HEK293 (cell line): ENCODE results near the gene SLC25A1.
A peak's percentile ranks its signal among the peaks of the same experiment; 100 is the strongest.

Experiments used
- CTCF ChIA-PET: fragments of 350-600 bp; formaldehyde crosslinking; extraction: SDS; loops from one replicate; lab custom pipeline; 2021; ENCODE audit warnings: antibody characterized with exemption; lab: Yijun Ruan, JAX
- POLR2A ChIA-PET: fragments of 300-600 bp; formaldehyde crosslinking; extraction: SDS; loops from one replicate; lab custom pipeline; 2020; ENCODE audit warnings: antibody characterized with exemption, inconsistent platforms; lab: Yijun Ruan, JAX
- H3K27ac ChIP-seq: fragments of 200-500 bp; sonication (Bioruptor generic); 2 replicates; pipeline ENCODE4 v1.5.1; 2014; ENCODE audit warnings: low read depth, low read length, control low read depth, inconsistent platforms; ENCODE audit errors: extremely low read depth
- H3K36me3 ChIP-seq, 2 experiments: fragments of 200-500 bp in 1 of 2; sonication (Bioruptor generic) in 1 of 2; 1 replicate in 1 of 2; 2 replicates in 1 of 2; pipeline ENCODE4 v1.5.1; 2014 to 2017; ENCODE audit warnings: inconsistent platforms in 2 of 2, low read length in 2 of 2; ENCODE audit not compliant: control insufficient read depth in 2 of 2, insufficient read depth in 1 of 2
- H3K4me1 ChIP-seq: fragments of 200-500 bp; sonication (Bioruptor generic); 2 replicates; pipeline ENCODE4 v1.5.1; 2014; ENCODE audit warnings: mild to moderate bottlenecking, low read length, inconsistent platforms; ENCODE audit not compliant: control insufficient read depth, insufficient read depth
- H3K4me3 ChIP-seq: 2 replicates; pipeline ENCODE4 v1.5.1; 2011; ENCODE audit warnings: low read depth, mild to moderate bottlenecking, control low read depth, low read length, moderate library complexity
- H3K9me3 ChIP-seq: fragments of 200-500 bp; sonication (Bioruptor generic); 2 replicates; pipeline ENCODE4 v1.5.1; 2014; ENCODE audit warnings: low read depth, low read length, inconsistent platforms; ENCODE audit not compliant: control insufficient read depth, insufficient read depth
- HOXA7 ChIP-seq: sonication (generic); formaldehyde crosslinking; IDR thresholded peaks from 2 replicates; pipeline ENCODE4 v1.8.1; 2022; ENCODE audit warnings: missing genetic modification reagents, borderline replicate concordance
- KLF7 ChIP-seq: fragments of 450-650 bp; formaldehyde crosslinking; IDR thresholded peaks from 2 replicates; pipeline ENCODE4 v1.5.1; 2016; ENCODE audit warnings: missing biosample characterization, missing genetic modification characterization, borderline replicate concordance
- KLF9 ChIP-seq: fragments of 450-650 bp; formaldehyde crosslinking; IDR thresholded peaks from 2 replicates; pipeline ENCODE4 v1.5.1; 2016; ENCODE audit warnings: missing biosample characterization, missing genetic modification characterization, low read depth
- PRDM1 ChIP-seq: fragments of 450-650 bp; formaldehyde crosslinking; IDR thresholded peaks from 2 replicates; pipeline ENCODE4; 2016; ENCODE audit warnings: missing biosample characterization, missing genetic modification characterization
- SP2 ChIP-seq: fragments of 450-650 bp; formaldehyde crosslinking; IDR thresholded peaks from 2 replicates; pipeline ENCODE4 v1.5.1; 2016; ENCODE audit warnings: missing biosample characterization, missing genetic modification characterization
- SP3 ChIP-seq: fragments of 450-650 bp; formaldehyde crosslinking; IDR thresholded peaks from 2 replicates; pipeline ENCODE4 v1.5.1; 2016; ENCODE audit warnings: missing biosample characterization, missing genetic modification characterization
- YY1 ChIP-seq: fragments of 450-650 bp; formaldehyde crosslinking; IDR thresholded peaks from 2 replicates; pipeline ENCODE4 v1.5.1; 2018; ENCODE audit warnings: missing biosample characterization, missing genetic modification characterization
- ZBTB10 ChIP-seq: fragments of 450-650 bp; formaldehyde crosslinking; IDR thresholded peaks from 2 replicates; pipeline ENCODE4 v1.5.1; 2016; ENCODE audit warnings: missing biosample characterization, missing genetic modification characterization
- ZFP69B ChIP-seq: fragments of 450-650 bp; formaldehyde crosslinking; IDR thresholded peaks from 2 replicates; pipeline ENCODE4 v1.5.1; 2016; ENCODE audit warnings: missing biosample characterization, missing genetic modification characterization
- ZNF169 ChIP-seq: fragments of 450-650 bp; formaldehyde crosslinking; IDR thresholded peaks from 2 replicates; pipeline ENCODE4 v1.5.1; 2016; ENCODE audit warnings: missing biosample characterization, missing genetic modification characterization
- ZNF366 ChIP-seq: fragments of 450-650 bp; formaldehyde crosslinking; conservative IDR thresholded peaks from 2 replicates; pipeline ENCODE4 v1.5.1; 2016; ENCODE audit warnings: missing biosample characterization, missing genetic modification characterization
- ZNF433 ChIP-seq: fragments of 450-650 bp; formaldehyde crosslinking; IDR thresholded peaks from 2 replicates; pipeline ENCODE4 v1.5.1; 2016; ENCODE audit warnings: missing biosample characterization, missing genetic modification characterization, low read depth
- ZNF514 ChIP-seq: fragments of 450-650 bp; formaldehyde crosslinking; IDR thresholded peaks from 2 replicates; pipeline ENCODE4 v1.5.1; 2016; ENCODE audit warnings: missing biosample characterization, missing genetic modification characterization
- ZNF624 ChIP-seq: fragments of 450-650 bp; formaldehyde crosslinking; IDR thresholded peaks from 2 replicates; pipeline ENCODE4 v1.5.1; 2017; ENCODE audit warnings: missing biosample characterization, missing genetic modification characterization
- ZNF660 ChIP-seq: fragments of 450-650 bp; IDR thresholded peaks from 2 replicates; pipeline ENCODE4 v1.5.1; 2018; ENCODE audit warnings: missing biosample characterization, mild to moderate bottlenecking, missing genetic modification characterization
- ZNF704 ChIP-seq: fragments of 450-650 bp; formaldehyde crosslinking; IDR thresholded peaks from 2 replicates; pipeline ENCODE4 v1.5.1; 2016; ENCODE audit warnings: missing biosample characterization, missing genetic modification characterization
- TF ChIP-seq, protein P1 (sequence below): fragments of 450-650 bp; formaldehyde crosslinking; IDR thresholded peaks from 2 replicates; pipeline ENCODE4 v1.5.1; 2016; ENCODE audit warnings: missing biosample characterization, missing genetic modification characterization

Gene SLC25A1

DNA sequence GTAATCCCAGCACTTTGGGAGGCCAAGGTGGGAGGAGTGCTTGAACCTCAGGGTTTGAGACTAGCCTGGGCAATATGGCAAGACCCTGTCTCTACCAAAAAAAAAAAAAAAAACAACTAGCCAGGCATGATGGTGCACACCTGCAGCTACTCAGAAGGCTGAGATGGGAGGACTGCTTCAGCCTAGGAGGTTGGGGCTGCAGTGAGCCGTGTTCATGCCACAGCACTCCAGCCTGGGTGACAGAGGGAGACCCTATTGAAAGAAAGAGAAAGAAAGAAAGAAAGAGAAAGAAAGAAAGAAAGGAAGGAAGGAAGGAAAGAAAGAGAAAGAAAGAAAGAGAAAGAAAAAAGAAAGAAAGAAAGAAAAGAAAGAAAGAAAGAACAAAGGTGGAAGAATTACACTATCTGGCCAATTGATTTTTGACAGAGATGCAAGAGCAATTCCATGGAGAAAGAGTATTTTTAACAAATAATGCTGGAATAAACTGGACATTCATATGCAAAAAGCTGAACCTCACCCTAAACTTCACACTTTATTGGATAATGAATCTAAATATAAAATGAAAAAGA lies 33.9 kb upstream of the SLC25A1 start:
- no peaks in the 10 kb centered on the region for H3K9me3 ChIP-seq
- H3K27ac ChIP-seq: no peak overlapping the region
- H3K36me3 ChIP-seq: peaks cover 0 to 30% of the 10 kb centered on the region in 2 experiments; a peak in 1 of 3 replicates
- no peak overlapping the region for H3K4me3 ChIP-seq
- POLR2A ChIA-PET: interaction anchor here (0.7 kb wide), 1 partner anchor 9 kb away, joined by 4 read pairs; no protein-coding TSS in a partner anchor
- no peaks in the 10 kb centered on the region for H3K4me1 ChIP-seq
- TF ChIP-seq KLF9 (tag by site-specific recombination) (no peak), SP2 (tag by site-specific recombination) (no peak), ZBTB10 (tag by site-specific recombination) (no peak), YY1 (tag by site-specific recombination) (no peak), ZNF366 (peak; percentile 79), ZNF660 (tag by site-specific recombination) (no peak), HOXA7 (no peak), KLF7 (tag by site-specific recombination) (no peak), PRDM1 (tag by site-specific recombination) (0 out of 2 replicates have a peak, but pooled peaks have one; percentile 9)
- CTCF ChIA-PET: interaction anchor here (0.6 kb wide), 1 partner anchor 64 kb away, joined by 7 read pairs; no protein-coding TSS in a partner anchor

DNA sequence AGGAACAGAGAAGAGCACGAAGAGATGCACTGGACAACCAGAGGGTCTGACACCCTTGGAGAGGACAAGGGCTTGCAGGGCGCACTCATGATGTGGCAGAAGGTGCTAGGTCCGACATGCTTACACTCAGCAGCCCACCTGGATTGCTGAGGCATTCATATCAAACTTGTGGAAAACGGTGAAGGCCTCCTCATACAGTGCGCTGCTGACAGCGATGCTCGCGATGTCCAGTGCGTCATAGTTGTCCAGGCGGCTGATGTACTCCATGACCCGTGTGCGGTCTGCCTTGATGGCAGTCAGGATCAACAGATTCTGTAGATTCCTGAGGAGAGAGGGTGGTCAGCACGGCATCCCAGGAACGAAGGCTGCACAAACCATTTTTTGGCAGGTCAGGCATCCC lies 31.7 kb upstream of the SLC25A1 start:
- no peak for TF ChIP-seq KLF7 (tag by site-specific recombination)
- no peak for TF ChIP-seq ZNF624
- no peak for TF ChIP-seq ZNF169
- TF ChIP-seq ZFP69B (tag by site-specific recombination): no peak
- TF ChIP-seq, protein P1, sequence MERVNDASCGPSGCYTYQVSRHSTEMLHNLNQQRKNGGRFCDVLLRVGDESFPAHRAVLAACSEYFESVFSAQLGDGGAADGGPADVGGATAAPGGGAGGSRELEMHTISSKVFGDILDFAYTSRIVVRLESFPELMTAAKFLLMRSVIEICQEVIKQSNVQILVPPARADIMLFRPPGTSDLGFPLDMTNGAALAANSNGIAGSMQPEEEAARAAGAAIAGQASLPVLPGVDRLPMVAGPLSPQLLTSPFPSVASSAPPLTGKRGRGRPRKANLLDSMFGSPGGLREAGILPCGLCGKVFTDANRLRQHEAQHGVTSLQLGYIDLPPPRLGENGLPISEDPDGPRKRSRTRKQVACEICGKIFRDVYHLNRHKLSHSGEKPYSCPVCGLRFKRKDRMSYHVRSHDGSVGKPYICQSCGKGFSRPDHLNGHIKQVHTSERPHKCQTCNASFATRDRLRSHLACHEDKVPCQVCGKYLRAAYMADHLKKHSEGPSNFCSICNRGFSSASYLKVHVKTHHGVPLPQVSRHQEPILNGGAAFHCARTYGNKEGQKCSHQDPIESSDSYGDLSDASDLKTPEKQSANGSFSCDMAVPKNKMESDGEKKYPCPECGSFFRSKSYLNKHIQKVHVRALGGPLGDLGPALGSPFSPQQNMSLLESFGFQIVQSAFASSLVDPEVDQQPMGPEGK (tag by site-specific recombination): no peak
- TF ChIP-seq ZNF433: no peak
- TF ChIP-seq ZNF704 (tag by site-specific recombination): no peak
- no peak for TF ChIP-seq SP3
- TF ChIP-seq ZNF514: no peak
- H3K27ac ChIP-seq: no peak overlapping the region
- ChIA-PET CTCF (no interaction called here), POLR2A (interaction anchor here (0.7 kb wide), 1 partner anchor 433 kb away, joined by 3 read pairs; no protein-coding TSS in a partner anchor)
- no peaks in the 10 kb centered on the region for H3K4me1 ChIP-seq
- H3K9me3 ChIP-seq: no peaks in the 10 kb centered on the region
- H3K4me3 ChIP-seq: no peak overlapping the region
- peaks cover 3 to 20% of the 10 kb centered on the region in 2 experiments; a peak in 2 of 3 replicates for H3K36me3 ChIP-seq
